GM20000 (cell line): Measurements from ENCODE around the gene PRR4.

Source experiments
- DNase-seq: peaks from one replicate; pipeline ENCODE4 v3.0.0; 2012; ENCODE audit warnings: low spot score
- TF ChIP-seq, protein P1 (sequence below): IDR thresholded peaks from 2 replicates; pipeline ENCODE4 v1.5.1; 2012; ENCODE audit warnings: mild to moderate bottlenecking, control low read depth; ENCODE audit errors: extremely low read depth, missing control alignments

PRR4 gene

GRCh38 chr12:10802587-10802986 lies 46.7 kb downstream of the PRR4 start, which contains the start of gene TAS2R7:
Gene TAS2R7, minus strand, starts transcription at chr12:10802627. Its CDS starts 57 bp downstream, at chr12:10802570.
- TF ChIP-seq, protein P1, sequence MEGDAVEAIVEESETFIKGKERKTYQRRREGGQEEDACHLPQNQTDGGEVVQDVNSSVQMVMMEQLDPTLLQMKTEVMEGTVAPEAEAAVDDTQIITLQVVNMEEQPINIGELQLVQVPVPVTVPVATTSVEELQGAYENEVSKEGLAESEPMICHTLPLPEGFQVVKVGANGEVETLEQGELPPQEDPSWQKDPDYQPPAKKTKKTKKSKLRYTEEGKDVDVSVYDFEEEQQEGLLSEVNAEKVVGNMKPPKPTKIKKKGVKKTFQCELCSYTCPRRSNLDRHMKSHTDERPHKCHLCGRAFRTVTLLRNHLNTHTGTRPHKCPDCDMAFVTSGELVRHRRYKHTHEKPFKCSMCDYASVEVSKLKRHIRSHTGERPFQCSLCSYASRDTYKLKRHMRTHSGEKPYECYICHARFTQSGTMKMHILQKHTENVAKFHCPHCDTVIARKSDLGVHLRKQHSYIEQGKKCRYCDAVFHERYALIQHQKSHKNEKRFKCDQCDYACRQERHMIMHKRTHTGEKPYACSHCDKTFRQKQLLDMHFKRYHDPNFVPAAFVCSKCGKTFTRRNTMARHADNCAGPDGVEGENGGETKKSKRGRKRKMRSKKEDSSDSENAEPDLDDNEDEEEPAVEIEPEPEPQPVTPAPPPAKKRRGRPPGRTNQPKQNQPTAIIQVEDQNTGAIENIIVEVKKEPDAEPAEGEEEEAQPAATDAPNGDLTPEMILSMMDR, result no peak

GRCh38 chr12:10801741-10802140 lies 47.5 kb downstream of the PRR4 start:
- DNase-seq, result no peak
- TF ChIP-seq, protein P1, result no peak

More at GRCh38 chr12:10802587-10802986, 46.7 kb downstream of the PRR4 start, which contains the start of gene TAS2R7:
- no peak for DNase-seq
